Kasumi-1 (cell line): Measurements from ENCODE around the gene DENND4B.
A peak's percentile ranks its signal among the peaks of the same experiment; 100 is the strongest.

ENCODE experiments used
- DNase-seq, 2 experiments: peaks; one replicate each; lab custom pipeline; 2025; lab: John Stamatoyannopoulos, UW

DENND4B gene

GRCh38 chr1:153968408-153968807 lies 21.9 kb upstream of the DENND4B start:
- no peak for DNase-seq

GRCh38 chr1:153968000-153968363 lies 21.5 kb upstream of the DENND4B start:
- no peak for DNase-seq

- DNase-seq: peak; percentile 99
Observed at GRCh38 chr1:153967107-153967999, 20.8 kb upstream of the DENND4B start, which contains the start of gene CREB3L4. Gene CREB3L4, plus strand, starts transcription at chr1:153967902. Its CDS starts 624 bp downstream, at chr1:153968526.

- peak in 1 of 2 experiments; percentile 64 for DNase-seq
Observed at GRCh38 chr1:153963850-153964331, 17.4 kb upstream of the DENND4B start.

GRCh38 chr1:153963030-153963849 lies 16.7 kb upstream of the DENND4B start, which contains the start of gene SLC39A1:
Gene SLC39A1, minus strand, starts transcription at chr1:153963537. Its CDS starts 822 bp downstream, at chr1:153962715.
- DNase-seq: peak; percentile 97 to 98

GRCh38 chr1:153962088-153963029 lies 15.8 kb upstream of the DENND4B start:
- no peak for DNase-seq

- DNase-seq: no peak
Observed at GRCh38 chr1:153961421-153961820, 14.9 kb upstream of the DENND4B start.

- DNase-seq: no peak
Observed at GRCh38 chr1:153960206-153960605, 13.7 kb upstream of the DENND4B start.

GRCh38 chr1:153959454-153959853 lies 12.9 kb upstream of the DENND4B start:
- no peak for DNase-seq

GRCh38 chr1:153958961-153959260 lies 12.4 kb upstream of the DENND4B start:
- no peak for DNase-seq

- peak; percentile 100 for DNase-seq
Observed at GRCh38 chr1:153958111-153958960, 11.8 kb upstream of the DENND4B start, which contains the start of gene CRTC2. Gene CRTC2, minus strand, starts transcription at chr1:153958612. Its CDS starts 115 bp downstream, at chr1:153958497.

GRCh38 chr1:153957744-153958110 lies 11.2 kb upstream of the DENND4B start:
- DNase-seq: peak; percentile 46

GRCh38 chr1:153956997-153957715 lies 10.6 kb upstream of the DENND4B start:
- no peak for DNase-seq

GRCh38 chr1:153954826-153955225 lies 8.3 kb upstream of the DENND4B start:
- no peak for DNase-seq

- no peak for DNase-seq
Observed at GRCh38 chr1:153953859-153954365, 7.4 kb upstream of the DENND4B start.

GRCh38 chr1:153951801-153952200 lies 5.3 kb upstream of the DENND4B start:
- DNase-seq: no peak

- DNase-seq: no peak
Observed at GRCh38 chr1:153951183-153951582, 4.7 kb upstream of the DENND4B start.

GRCh38 chr1:153945795-153946621 lies 510 bp downstream of the DENND4B start:
- DNase-seq: peak; percentile 87 to 91
